CD4-positive, alpha-beta T cell treated with Interferon gamma for 1 hour (primary cell): ENCODE data around the gene SCFD1.
A peak's percentile ranks its signal among the peaks of the same experiment; 100 is the strongest.
"Not testable (repeated sequence)": the region's sequence is repeated elsewhere in the genome, so short reads cannot be mapped to it uniquely, and the experiment has no call there.

Experiments
- DNase-seq: peaks from one replicate; pipeline ENCODE4 v3.0.0-alpha.2; 2020

SCFD1 gene

GRCh38 chr14:30610787-30611343 lies 11.3 kb upstream of the SCFD1 start:
- DNase-seq: peak; percentile 41

GRCh38 chr14:30614155-30614554 lies 8.0 kb upstream of the SCFD1 start:
- DNase-seq: no peak

DNA sequence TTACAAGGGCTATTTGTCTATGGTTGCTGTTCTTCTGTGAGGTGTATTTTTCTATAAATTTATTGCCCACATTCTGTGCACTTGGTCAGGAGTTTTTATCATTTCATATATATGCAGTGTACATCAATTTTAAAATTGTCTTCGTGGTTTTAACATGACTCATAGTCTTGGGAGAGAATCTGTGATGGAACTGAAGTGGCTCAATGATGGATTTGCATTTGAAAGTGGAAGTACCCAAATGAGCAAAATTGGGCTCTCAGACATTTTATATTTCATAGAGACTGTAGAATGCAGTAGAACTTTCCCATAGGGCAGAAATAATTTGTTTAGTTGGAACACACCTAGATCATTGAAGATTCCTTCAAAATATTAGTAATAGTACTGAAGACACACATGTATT lies 1.9 kb upstream of the SCFD1 start:
- no peak for DNase-seq

DNA sequence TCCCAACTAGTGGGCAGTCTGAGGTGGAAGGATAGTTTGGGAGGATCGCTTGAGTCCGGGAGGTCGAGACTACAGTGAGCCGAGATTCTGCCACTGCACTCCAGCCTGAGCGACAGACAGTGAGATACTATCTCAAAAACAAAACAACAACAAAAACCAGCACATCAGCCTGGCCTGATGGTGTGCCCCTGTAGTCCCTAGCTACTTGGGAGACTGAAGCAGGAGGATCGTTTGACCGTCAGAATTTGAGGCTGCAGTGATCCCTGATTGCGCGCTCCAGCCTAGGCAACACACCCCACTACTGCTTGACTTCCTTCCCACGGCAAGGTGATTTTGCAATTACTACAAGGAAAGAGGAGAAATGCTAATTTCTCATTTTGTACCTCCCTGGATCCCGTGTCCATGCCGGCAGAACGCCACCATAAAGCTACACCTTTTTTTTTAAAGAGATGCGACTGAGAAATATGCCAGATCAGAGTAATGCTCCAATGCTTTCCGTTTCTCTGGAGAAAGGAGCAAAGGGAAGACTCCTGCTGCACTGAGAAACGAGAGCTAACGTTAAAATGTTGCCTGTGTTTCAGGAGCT lies 672 bp upstream of the SCFD1 start:
- peak; percentile 5 for DNase-seq

DNA sequence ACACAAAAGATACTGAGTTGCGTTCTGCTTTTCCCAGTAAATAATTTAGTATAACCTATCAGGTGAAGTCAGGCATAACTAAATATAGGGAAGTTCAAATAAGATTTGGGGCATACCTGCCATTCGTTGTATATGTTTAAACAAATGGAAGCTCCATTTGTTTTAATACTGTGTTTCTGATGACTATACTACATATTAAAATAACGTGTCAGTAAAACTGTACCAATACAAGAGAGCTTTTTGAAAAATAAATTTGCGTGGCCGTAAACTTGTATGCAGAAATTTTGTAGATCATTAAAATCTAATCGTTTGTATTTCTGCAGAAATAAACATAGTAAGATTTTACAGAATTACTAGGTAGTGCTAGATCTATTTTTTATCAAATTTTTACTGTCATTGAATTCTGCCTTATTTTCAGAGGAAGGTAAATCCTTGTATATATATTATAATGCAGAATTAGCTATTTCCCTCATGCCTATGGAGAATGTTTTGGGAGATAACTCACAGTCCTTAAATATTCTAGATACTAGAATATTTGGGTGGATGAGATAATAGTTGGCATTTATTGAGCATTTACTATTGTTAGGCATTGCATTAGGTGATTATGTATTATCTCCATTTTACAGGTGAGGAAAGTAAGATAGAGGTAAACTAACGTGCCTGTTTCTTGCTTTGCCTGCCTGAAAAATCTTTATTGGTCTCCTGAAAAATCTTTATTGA lies 1.5 kb downstream of the SCFD1 start:
- DNase-seq: no peak

DNA sequence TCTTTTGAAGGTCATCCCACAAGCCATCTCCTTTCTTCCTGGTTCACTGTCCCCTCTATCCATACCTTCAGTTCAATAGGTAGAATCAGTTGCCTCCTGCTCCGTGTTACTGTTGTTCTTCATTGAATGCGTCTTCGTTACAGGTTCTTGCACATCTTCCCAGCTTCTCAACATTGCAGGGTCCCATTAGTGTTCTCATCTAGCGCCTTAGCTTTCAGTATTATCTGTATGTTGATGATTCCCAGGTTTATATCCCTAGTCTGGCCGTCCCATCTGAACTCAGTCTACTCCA lies 2.0 kb downstream of the SCFD1 start:
- DNase-seq: no peak

DNA sequence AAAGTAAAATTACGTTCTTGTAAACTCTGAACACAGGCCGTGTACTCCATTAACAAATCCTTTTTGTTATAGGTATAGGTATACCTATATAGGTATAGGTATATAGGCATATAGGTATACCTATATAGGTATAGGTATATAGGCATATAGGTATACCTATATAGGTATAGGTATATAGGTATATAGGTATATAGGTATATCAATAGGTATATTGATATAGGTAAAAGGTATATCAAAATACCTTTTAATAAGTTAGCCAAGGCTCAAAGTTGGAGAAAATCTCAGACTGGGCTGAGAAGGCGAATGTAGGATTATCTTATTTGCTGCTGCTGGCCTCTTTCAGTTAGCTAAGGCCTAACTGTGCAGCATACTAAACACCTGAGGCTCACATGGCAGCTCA lies 3.4 kb downstream of the SCFD1 start:
- DNase-seq: no peak

GRCh38 chr14:30629432-30629831 lies 7.3 kb downstream of the SCFD1 start:
- DNase-seq: not testable (repeated sequence)

DNA sequence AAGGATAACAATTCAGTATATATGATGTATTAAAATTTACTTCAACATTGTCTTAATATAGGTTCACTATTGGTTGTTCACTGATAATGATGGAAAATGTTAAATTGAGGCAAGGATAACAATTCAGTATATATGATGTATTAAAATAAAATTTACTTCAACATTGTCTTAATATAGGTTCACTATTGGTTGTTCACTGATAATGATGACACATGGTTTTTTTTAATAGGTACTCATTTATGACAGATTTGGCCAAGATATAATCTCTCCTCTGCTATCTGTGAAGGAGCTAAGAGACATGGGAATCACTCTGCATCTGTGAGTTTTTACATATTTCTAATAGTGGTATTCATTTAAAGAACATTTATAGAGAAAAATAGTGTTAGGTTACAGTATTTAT lies 8.1 kb downstream of the SCFD1 start:
- no peak for DNase-seq

DNA sequence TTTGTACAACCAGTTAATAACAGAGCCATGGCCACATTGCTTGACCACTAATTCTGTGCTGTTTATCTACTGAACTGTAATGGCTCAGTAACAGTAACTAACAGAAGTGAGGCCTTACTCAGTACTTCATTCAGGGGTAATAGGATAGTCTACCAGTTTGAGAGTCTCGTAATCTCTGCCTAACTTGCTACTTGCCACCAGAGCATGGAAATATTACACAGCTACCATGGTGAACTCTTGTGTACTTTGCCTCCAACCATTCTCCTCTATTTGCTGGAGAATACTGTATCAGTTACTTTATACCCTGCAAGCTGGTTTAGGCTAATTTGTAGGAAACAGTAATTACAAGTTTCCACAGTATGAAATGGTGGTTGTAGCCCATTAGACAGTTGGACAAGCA lies 10.6 kb downstream of the SCFD1 start:
- no peak for DNase-seq

GRCh38 chr14:30638926-30639325 lies 16.8 kb downstream of the SCFD1 start:
- DNase-seq: no peak

- DNase-seq: no peak
Observed at GRCh38 chr14:30641207-30641606, 19.1 kb downstream of the SCFD1 start.

DNA sequence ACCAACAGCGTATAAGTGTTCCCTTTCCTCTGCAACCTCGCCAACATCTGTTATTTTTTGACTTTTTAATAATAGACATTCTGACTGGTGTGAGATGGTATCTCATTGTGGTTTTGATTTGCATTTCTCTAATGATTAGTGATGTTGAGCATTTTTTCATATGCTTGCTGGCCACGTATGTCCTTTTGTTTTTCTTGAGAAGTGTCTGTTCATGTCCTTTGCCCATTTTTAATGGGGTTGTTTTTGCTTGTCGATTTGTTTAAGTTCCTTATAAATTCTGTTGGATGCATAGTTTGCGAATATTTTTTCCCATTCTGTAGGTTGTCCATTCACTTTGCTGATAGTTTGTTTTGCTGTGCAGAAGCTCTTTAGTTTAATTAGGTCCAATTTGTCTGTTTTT lies 22.3 kb downstream of the SCFD1 start:
- DNase-seq: not testable (repeated sequence)

DNA sequence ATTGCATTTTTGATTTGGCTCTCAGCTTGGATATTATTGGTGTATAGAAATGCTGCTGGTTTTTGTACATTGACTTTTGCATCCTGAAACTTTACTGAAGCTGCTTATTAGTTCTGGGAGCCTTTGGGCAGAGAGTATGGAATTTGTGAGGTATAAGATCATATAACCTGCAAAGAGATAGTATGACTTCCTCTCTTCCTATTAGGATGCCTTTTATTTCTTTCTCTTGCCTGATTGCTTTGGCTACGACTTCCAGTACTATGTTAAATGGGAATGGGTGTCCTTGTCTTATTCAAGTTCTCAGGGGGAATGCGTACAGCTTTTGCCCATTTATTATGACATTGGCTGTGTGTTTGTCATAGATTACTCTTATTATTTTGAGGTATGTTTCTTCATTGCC lies 23.5 kb downstream of the SCFD1 start:
- DNase-seq: no peak

GRCh38 chr14:30648471-30648870 lies 26.4 kb downstream of the SCFD1 start:
- no peak for DNase-seq

GRCh38 chr14:30651937-30652336 lies 29.8 kb downstream of the SCFD1 start:
- no peak for DNase-seq

DNA sequence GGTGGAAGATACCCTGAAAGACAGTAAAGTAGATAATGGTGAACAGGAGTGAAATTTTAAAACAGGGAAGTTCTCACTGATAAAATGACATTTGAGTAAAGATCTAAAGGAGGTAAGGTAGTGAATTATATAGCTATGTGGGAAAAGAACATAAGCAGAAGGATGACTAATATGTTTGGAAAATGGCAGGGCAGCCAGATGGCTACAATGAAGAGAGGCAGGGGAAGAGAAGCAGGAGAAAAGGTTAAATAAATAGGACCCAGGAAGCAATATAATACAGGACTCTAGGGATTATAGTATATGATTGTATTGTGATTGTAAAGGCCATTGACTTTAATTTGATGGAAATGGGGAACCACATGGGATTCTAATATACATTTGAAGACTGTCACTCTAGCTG lies 33.0 kb downstream of the SCFD1 start:
- no peak for DNase-seq

DNA sequence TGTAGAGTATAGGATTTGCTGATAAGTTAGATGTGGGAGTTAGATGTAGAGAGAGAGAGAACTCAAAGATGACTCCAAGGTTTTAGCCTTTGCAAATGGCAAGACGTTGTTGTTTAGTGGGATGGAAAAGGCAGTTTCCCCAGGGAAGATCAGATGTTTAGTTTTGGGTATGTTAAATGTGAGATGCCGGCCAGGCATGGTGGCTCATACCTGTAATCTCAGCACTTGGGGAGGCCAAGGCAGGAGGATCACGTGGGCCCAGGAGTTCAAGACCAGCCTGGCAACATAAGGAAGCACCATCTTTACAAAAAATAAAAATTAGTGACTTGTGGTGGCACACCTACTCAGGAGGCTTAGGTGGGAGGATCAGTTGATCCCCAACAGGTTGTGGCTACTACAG lies 33.5 kb downstream of the SCFD1 start:
- no peak for DNase-seq

- peak; percentile 3 for DNase-seq
Observed at GRCh38 chr14:30656190-30656632, 34.1 kb downstream of the SCFD1 start.

DNA sequence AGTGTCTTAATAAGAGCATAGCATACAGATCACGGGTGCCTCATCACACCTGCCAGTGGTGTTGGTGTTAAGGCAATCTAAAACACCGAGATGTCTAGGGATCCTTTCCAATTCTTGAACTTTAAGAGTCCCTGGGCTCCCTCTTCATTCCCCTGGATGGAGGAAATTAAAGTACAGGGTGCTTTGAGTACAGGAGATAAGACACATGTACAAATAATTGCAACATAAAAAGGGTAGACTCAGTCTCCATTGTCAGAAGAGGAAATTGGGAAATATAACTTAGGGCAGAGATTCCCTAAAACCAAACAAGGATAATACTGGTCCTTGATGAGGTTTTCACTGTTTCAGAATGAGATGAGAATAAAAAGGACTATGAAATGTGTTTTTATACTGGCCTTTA lies 34.9 kb downstream of the SCFD1 start:
- DNase-seq: no peak

DNA sequence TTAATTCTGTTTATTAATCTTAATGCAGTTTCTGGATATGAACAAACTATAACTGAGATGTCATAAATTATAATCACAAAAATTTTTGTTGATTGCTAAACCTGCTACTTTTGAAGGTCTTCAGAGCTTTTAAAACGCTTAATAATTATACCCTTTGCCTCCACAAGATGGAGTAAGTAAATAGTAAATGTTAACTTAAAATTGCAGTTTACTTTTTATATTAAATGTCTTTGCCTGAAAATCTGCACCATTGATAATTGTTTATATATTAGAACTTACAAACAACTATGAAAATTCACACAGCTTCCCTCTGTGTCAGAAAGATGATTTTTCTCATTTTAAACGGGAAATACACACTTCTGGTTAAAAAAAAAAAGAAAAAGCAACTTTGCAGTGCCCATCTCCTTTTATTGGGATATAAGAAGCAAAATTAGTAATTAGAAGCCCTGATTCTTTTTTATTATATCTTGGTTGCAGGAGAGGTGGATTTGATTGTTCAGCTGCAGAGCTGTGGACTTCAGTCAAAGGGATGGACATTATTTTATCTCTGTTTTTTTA lies 35.6 kb downstream of the SCFD1 start:
- DNase-seq: no peak

GRCh38 chr14:30658645-30659044 lies 36.5 kb downstream of the SCFD1 start:
- DNase-seq: no peak

- no peak for DNase-seq
Observed at GRCh38 chr14:30669594-30669993, 47.5 kb downstream of the SCFD1 start.

DNA sequence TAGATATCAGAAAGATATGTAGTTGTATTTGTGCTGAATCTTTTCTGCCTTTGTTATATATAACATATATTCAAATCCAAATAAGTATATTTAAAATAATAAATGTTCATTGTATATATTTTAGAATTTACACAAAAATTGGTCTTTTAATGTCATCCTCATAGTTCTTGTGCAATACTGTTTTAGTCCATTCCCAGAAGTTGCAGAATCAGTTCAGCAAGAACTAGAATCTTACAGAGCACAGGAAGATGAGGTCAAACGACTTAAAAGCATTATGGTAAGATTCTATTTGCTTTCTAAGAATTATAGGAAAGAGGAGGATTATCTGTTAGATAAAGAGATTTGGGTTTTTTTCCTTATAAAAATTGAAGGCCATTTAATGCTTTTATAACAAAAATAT lies 51.0 kb downstream of the SCFD1 start:
- no peak for DNase-seq
